Measurements from ENCODE around the gene SPSB3.
"Not testable (repeated sequence)": the region's sequence is repeated elsewhere in the genome, so short reads cannot be mapped to it uniquely, and the experiment has no call there.

SPSB3 gene

GRCh38 chr16:1816396-1817275 lies 34.3 kb upstream of the SPSB3 start:
- no peak for DNase-seq

GRCh38 chr16:1815461-1815860 lies 33.1 kb upstream of the SPSB3 start:
- DNase-seq: no peak

DNA sequence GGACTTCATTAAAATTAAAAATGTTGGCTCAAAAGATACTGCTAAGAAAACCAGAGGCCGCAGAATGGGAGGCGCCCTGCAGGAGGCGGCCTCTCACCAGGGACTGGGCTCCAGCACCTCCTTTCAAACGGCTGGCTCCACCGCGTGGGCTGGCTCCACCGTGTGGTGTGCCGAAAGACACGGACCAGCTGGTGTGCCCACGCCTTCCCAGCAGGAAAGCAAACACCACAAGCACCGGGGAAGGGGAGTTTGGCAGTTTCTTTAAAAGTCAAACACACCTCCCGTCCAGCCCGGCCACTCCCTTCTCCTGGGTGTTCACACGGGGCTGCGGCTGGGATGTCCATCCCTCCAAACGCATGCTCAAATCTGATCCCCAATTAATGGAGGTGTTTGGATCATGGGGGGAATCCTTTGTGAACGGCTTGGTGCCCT lies 30.4 kb upstream of the SPSB3 start:
- no peak for DNase-seq

- DNase-seq: no peak
These were observed 28.2 kb upstream of the SPSB3 start for GRCh38 chr16:1810536-1810935.

- no peak for DNase-seq
These were observed 27.7 kb upstream of the SPSB3 start for GRCh38 chr16:1810106-1810505.

- DNase-seq: no peak
These were observed 27.0 kb upstream of the SPSB3 start for GRCh38 chr16:1809281-1809801.

DNA sequence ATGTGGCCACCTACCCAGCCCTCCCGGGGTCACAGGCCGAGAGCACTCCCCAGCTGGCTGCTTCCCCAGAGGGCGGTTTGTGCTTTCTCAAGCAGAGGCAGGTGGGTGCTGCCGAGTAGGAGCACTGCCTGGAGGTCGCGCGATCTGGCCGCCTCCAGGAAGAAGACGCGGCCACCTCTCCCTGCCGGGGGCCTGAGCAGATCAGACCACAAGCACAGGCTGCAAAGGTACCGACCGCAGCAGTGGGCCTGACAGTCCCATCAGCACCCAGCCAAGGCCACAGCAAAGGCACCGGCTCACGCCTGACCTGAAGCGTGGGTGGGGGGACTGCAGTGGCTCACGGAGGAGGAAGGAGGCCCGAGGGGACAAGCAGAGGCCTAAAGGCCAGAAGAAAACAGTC lies 26.3 kb upstream of the SPSB3 start:
- no peak for DNase-seq

DNA sequence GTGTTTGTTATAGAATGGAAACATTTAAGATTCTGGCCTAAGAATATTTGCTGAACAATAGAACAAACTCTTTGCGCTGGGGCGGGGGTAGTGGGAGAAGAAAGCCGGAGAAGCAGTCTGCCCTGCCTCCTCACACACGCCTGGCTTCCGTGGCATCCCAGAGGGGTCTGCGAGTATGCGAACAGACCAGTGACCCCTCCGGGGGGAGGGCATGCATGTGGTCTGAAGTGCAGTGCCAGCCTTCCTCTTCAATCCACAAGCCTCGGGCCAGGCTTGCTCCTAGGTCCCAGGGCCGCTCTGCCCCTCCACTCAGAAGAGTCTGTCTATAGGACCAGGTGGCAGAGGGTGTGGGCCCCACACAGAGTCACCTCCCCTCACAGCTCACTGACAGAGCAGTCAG lies 25.3 kb upstream of the SPSB3 start:
- no peak for DNase-seq

- DNase-seq: no peak
These were observed 18.3 kb upstream of the SPSB3 start for GRCh38 chr16:1800701-1801100.

GRCh38 chr16:1799263-1799662 lies 16.9 kb upstream of the SPSB3 start:
- not testable (repeated sequence) for DNase-seq

- no peak for DNase-seq
These were observed 12.7 kb upstream of the SPSB3 start for GRCh38 chr16:1794908-1795666.

GRCh38 chr16:1794221-1794871 lies 12.0 kb upstream of the SPSB3 start:
- no peak for DNase-seq

DNA sequence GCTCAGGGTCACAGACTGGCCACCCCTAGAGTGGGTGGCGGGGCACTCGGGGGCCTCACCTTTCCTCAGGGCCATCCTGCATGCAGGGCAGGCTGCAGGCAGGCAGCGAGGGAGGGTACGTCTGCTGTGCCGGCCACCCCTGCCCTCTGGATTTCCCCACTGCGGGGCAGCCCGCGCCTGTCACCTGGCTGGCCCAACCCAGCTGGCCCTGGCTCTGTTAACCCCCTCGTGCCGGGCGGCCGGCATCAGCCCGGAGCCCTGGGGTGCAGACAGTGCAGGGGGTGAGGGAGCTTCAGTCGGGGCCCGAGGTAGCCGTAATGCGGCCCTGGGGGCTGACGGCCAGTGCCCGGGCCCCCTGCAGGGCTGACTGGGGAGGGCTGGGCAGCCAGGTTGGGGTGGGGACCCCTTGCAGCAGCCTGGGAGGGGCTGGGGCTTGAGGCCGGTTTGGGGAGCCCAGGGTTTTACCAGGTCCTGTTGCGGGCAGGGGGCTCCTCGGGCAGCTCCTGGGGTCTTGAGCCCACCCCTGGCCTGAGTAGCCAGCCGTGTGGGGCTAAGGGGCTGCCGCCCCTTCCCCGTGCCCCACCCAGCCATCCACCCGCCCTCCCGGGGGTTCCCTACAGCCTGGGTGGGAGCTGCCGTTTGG lies 11.3 kb upstream of the SPSB3 start, which contains the start of gene IGFALS:
Gene IGFALS (minus strand): TSS at position 128 of the 643 bp plus-strand sequence. CDS start 53 bp downstream, at position 75.
- no peak for DNase-seq

DNA sequence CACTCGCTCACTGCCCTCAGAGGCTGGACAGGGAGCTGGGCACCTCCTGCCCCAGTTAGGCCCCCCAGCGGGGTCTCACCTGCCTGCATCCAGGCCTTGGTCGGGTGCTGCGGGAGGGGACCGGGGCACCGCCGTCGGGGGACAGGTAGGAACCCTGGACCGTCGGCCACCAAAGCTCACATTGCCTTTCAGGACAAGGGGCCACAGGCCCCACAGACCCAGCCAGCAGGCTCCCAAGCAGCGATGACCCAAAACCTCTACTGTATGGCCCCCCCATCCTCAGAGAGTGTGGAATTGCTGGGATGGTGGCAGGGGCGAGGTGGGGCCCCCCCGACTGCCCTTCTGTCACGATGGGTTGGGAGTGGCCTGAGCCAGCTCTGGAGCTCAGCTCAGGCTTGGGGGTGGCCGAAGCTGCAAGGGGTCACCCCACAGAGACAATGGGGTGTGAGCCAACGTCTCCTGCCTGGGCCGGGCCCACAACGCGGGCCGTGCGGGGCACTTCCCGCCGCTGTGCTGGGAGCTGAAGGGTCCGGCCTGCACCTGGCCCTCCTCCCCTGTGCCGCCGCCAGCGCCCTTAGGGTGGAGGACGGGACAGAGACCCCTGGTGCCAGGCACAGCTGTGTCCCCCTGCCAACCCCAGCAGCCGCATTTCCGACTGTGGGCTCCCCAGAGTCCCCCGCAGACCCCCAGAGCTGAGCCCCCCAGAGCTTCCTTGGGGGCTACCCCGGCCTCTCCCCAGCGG lies 10.6 kb upstream of the SPSB3 start:
- DNase-seq: no peak

DNA sequence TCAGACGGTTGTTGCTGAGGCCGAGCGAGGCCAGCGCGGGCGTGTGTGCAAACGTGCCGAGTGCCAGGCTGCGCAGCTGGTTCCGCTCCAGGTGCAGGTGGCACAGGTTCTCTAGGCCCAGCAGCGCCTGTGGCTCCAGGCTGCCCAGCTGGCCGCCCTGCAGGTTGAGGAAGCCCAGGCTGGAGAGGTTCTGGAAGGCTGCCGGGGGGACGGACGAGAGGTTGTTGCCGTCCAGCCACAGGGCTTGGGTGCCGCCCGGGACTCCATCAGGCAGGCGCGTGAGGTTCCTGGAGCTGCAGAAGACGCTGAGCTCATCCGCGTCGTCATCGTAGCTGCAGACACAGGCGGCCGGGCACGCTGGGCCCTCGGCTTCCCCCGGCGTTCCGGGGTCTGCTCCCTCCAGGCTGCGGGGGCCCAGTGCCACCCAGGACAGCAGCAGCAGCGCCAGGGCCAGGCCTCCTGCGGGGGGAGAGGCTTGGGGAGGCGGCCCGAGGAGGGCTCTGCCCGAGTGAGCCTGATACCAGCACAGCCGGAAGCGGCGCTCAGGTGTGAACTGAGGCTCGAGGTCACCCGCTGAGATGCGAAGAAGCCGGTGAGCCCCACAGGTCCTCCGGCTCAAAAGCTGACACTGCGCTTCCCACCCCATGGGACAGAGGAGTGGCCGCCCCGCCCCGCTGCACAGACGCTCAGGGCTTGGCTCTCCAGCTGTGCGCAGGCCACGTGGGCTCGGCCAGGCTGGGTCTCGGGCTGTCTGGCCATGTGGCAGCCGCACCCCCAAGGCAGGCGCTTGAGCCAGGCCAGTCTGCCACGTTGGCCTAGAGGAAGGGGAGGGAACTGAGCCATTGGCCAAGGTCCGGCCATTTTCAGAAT lies 9.8 kb upstream of the SPSB3 start:
- no peak for DNase-seq

DNA sequence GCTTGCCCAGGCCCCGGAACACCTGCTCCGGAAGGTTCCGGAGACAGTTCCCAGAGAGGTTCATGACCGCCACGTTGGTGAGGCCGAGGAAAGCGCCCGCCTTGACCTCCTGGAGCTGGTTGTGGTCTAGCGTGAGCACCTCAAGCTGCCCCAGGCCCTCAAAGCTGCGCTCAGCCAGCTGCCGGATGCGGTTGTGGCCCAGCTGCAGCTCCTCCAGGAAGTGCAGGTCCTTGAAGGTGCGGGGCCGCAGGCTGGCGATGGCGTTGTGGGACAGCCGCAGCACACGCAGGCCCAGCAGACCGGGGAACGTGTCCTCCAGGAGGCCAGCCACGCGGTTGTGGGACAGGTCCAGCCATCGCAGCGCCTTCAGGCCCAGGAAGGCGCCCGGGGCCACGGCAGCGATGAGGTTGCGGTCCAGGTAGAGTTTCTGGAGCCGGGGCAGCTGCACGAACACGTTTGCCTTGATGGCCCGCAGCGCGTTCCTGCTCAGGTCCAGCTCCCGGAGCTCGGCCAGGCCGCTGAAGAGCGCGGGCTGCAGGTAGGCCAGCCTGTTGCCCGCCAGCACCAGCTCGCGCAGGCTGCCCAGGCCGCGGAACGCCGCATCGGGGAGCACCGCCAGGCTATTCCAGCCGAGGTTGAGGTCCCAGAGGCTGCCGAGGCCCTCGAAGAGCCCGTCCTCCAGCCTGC lies 9.0 kb upstream of the SPSB3 start:
- no peak for DNase-seq

- no peak for DNase-seq
These were observed 8.4 kb upstream of the SPSB3 start for GRCh38 chr16:1790611-1791255.

DNA sequence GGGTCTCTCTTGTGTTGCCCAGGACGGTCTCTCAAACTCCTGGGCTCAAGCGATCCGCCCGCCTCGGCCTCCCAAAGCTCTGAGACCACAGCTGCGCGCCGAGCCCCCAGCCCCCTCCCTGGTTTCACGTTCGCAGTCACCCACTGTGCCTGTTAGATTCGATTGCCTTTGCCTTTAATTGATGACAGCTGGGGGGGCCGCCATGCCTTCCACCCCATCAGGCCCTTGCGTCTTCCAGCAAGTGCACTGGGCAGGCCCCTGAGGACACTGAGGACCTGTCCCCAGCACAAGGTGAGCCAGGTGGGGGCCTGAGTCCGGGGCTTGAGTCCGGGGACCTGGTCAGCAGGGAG lies 7.9 kb upstream of the SPSB3 start:
- DNase-seq: no peak

DNA sequence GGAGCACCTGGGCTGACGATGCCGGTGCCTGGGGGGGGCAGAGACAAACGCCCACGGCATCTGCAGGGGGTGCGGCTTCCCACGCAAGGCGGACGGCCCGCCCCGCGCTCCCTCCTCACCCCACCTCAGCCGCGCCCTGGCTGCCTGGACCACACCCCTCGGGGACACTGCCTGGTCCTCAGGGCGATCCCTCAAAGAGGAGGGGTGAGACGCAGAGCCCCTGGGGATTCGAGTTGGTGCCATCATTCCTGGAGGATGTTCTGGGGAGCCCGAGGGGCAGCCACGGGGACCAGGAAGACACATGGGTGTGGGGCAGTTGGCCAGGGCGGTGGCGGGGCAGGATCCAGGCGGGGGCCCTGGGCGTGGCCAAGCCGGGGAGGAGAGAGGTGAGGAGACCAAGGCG lies 7.3 kb upstream of the SPSB3 start:
- DNase-seq: no peak

DNA sequence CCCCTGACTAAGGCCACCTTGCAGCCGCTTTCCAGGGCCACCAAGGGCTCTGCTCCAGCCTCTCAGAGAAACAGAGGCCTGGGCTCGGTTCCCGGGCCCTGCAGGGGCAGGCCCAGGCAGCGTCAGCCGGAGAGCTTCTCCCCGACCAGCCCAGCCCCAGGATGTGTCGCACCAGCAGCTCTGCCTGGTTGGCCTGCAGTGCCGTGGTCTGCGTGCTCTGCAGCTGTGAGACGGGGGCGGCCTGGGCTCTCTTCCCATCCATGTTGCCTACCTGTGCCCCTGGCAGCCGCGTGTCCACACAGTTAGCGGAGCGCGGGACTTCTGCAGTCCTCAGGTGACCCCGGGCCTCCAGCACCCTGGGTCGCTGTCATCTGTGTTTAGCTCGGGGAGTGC lies 6.3 kb upstream of the SPSB3 start:
- no peak for DNase-seq

All from activated gamma-delta T cell (primary cell).